GM12875 (cell line): ENCODE measurements around the gene SLC2A5.
A peak's percentile ranks its signal among the peaks of the same experiment; 100 is the strongest.
"Not testable (repeated sequence)": the region's sequence is repeated elsewhere in the genome, so short reads cannot be mapped to it uniquely, and the experiment has no call there.

Source experiments
- H3K4me3 ChIP-seq: one replicate; pipeline ENCODE4 v1.5.1; 2011; ENCODE audit warnings: low read depth, low read length, control low read depth
- CTCF ChIP-seq: IDR thresholded peaks from 2 replicates; pipeline ENCODE4 v1.5.1; 2011; ENCODE audit warnings: low read depth, mild to moderate bottlenecking, control low read depth, inconsistent platforms, low read length, moderate library complexity, borderline replicate concordance; ENCODE audit not compliant: insufficient read depth

The SLC2A5 gene

GRCh38 chr1:9005395-9005708, 64.1 kb downstream of the SLC2A5 start:
- no peak for TF ChIP-seq CTCF
- no peak overlapping the region for H3K4me3 ChIP-seq

- H3K4me3 ChIP-seq, result no peak overlapping the region
- TF ChIP-seq CTCF, result peak; percentile 95
Observed at GRCh38 chr1:9004700-9005394, 64.6 kb downstream of the SLC2A5 start.

- H3K4me3 ChIP-seq, result no peak overlapping the region
- no peak for TF ChIP-seq CTCF
Observed at GRCh38 chr1:9004031-9004699, 65.3 kb downstream of the SLC2A5 start.

- H3K4me3 ChIP-seq, result not testable (repeated sequence)
Observed at GRCh38 chr1:9002215-9002560, 67.2 kb downstream of the SLC2A5 start.

- H3K4me3 ChIP-seq, result not testable (repeated sequence)
Observed at GRCh38 chr1:9001534-9002214, 67.8 kb downstream of the SLC2A5 start.

GRCh38 chr1:8993962-8994675, 75.3 kb downstream of the SLC2A5 start:
- not testable (repeated sequence) for H3K4me3 ChIP-seq

GRCh38 chr1:8992936-8993687, 76.3 kb downstream of the SLC2A5 start:
- no peak overlapping the region for H3K4me3 ChIP-seq
- TF ChIP-seq CTCF, result no peak

GRCh38 chr1:8989821-8990220, 79.6 kb downstream of the SLC2A5 start:
- H3K4me3 ChIP-seq, result no peak overlapping the region
- no peak for TF ChIP-seq CTCF
